ENCODE results near the gene ABCC4. TPM values are rescaled to one million over a fixed set of nuclear protein-coding genes. Genes with fewer than 3 reads are reported as not detected.

The ABCC4 gene
- total and polyA plus RNA-seq, 2 of the 13 experiments (the other 11 are each of a cell fraction or from before 2014, with no cell fraction given), result 4.2 to 11.3 TPM

- TF ChIP-seq RNF219 (CRISPR knock-in tag; IDR thresholded peaks at IDR 0.05), result no peak
- 0 out of 2 replicates have a peak, but pooled peaks have one; percentile 36 for TF ChIP-seq GFI1 (CRISPR knock-in tag; IDR thresholded peaks at IDR 0.05; ENCODE audit: borderline replicate concordance)
- TF ChIP-seq ZMYM2 (CRISPR knock-in tag; IDR thresholded peaks at IDR 0.05), result 0 out of 2 replicates have a peak, but pooled peaks have one; percentile 26
- TF ChIP-seq SOX5 (CRISPR knock-in tag; IDR thresholded peaks at IDR 0.05; ENCODE audit: borderline replicate concordance), result peak; percentile 25; the same call in 1 of the 2 replicates
- 0 out of 2 replicates have a peak, but pooled peaks have one; percentile 23 for TF ChIP-seq ZNF609 (CRISPR knock-in tag; IDR thresholded peaks at IDR 0.05; ENCODE audit: borderline replicate concordance)
- TF ChIP-seq POGK (CRISPR knock-in tag; conservative IDR thresholded peaks at IDR 0.05), result peak; percentile 81; the same call in 1 of the 2 replicates
- TF ChIP-seq EP300 (IDR thresholded peaks at IDR 0.05; ENCODE audit: low read depth in 2 of 2, low read length in 2 of 2), result peak in 1 of 2 experiments; percentile 49; a peak in 1 of 4 replicates
- no peak for TF ChIP-seq EP300 (CRISPR knock-in tag; IDR thresholded peaks at IDR 0.05; ENCODE audit: borderline replicate concordance)
- TF ChIP-seq ZNF407 (CRISPR knock-in tag; IDR thresholded peaks at IDR 0.05; ENCODE audit: not compliant biosample characterization), result no peak
- 0 out of 2 replicates have a peak, but pooled peaks have one; percentile 26 for TF ChIP-seq PHF21A (CRISPR knock-in tag; IDR thresholded peaks at IDR 0.05)
Observed at GRCh38 chr13:95258619-95259194, 42.5 kb downstream of the ABCC4 start (continued).

All from HepG2 (cell line).